HG02840 (cell line): ENCODE measurements around the gene LMOD1.

ENCODE experiments used
- ATAC-seq: cut with Tn5 transposase; IDR thresholded peaks from one replicate; pipeline ENCODE4 v1.9.1; 2021; ENCODE audit warnings: mild to moderate bottlenecking, moderate library complexity, moderate number of reproducible peaks; ENCODE audit not compliant: unreplicated experiment, low FRiP score

The LMOD1 gene

DNA sequence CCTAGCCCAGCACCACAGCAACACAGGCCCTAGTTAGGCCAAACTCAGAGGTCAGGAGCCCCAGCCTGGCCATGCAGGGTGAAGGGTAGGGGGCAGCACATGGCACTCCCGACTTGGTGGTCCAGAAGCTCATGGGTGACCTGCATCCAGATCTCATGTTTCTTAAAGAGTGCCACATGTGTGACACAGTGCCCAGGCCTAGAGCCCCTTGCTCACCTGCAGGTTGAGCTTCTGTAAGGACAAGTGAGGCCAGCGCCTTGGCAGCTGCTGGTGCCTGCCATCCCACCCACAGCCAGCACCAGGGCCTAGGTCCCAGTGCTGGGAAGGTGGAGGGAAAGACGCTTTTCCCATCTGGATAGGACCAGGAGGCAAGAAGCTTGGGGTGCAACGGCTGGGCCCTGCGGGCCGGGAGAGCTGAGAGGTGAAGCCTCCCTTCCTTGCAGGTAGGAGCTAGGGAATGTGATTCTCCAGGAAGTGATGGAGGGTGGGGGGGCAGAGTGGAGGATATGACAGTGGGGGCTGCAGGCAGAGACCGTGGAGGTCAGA, 51.2 kb downstream of the LMOD1 start:
- no peak for ATAC-seq

- no peak for ATAC-seq
Measured at GRCh38 chr1:201894343-201895119, 51.8 kb downstream of the LMOD1 start.

- no peak for ATAC-seq
Measured at GRCh38 chr1:201893431-201893830, 52.9 kb downstream of the LMOD1 start.

- ATAC-seq, result no peak
Measured at GRCh38 chr1:201892211-201892610, 54.1 kb downstream of the LMOD1 start.

DNA sequence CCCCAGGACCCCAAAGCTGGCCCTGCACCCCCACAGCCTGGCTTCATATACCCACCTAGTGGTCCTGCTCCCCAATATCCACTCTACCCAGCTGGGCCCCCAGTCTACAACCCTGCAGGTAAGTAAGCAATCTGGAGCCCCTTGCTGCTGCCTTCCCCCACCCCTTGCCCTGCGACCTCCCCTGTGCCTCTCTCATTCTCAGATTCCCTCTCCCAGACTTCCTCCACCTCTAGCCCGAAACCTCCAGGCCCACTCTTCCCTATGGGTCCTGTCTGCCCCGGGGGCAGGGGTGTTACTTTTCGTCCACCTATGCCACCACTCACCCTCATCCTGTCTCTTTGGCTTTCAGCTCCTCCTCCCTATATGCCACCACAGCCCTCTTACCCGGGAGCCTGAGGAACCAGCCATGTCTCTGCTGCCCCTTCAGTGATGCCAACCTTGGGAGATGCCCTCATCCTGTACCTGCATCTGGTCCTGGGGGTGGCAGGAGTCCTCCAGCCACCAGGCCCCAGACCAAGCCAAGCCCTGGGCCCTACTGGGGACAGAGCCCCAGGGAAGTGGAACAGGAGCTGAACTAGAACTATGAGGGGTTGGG, 54.8 kb downstream of the LMOD1 start:
- no peak for ATAC-seq

DNA sequence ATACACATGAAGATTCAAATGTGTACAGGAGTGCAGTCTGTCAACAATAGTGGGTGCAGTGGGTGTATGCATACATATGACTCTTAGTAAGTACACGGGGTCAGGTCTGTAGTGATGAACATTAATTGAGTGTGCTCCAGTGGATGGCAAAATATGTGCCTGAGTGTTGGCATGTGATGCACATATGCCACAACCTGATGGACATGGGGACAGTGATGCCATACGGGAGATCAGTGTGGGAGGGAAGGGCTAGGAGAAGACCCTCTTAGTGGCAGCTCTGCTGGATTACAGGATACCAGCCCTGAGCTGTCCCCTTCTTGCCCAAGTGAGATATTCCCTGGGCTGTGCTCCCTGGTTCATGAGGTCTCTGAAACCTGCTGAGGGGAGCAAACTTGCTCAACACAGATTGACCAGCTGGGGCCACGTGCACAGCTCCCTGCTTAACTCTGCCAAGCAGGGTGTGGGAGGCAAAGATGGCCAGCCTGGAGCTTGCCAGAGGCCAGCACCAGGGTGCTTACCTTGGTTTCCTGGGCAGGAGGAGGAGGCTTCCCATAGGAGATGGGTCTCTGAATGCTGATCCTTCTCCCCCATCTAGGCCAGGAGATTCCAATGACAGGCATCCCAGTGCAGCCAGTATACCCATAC, 55.4 kb downstream of the LMOD1 start:
- no peak for ATAC-seq

DNA sequence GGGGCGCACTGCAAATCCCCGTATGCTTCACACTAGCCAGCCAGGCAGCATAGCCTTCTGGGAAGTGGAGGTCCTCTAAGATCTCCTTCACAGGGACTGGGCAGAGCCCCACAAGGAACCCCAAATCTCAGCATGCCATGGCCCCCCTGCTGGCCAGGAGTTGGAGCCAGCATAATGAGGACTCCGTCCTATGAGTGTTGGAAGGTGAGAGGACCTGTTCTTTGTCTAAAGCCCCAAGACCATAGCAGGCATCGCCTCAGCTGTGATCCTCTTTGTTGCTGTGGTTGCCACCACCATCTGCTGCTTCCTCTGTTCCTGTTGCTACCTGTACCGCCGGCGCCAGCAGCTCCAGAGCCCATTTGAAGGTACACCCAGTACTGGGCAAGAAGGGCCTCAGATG, 56.1 kb downstream of the LMOD1 start:
- ATAC-seq, result no peak

DNA sequence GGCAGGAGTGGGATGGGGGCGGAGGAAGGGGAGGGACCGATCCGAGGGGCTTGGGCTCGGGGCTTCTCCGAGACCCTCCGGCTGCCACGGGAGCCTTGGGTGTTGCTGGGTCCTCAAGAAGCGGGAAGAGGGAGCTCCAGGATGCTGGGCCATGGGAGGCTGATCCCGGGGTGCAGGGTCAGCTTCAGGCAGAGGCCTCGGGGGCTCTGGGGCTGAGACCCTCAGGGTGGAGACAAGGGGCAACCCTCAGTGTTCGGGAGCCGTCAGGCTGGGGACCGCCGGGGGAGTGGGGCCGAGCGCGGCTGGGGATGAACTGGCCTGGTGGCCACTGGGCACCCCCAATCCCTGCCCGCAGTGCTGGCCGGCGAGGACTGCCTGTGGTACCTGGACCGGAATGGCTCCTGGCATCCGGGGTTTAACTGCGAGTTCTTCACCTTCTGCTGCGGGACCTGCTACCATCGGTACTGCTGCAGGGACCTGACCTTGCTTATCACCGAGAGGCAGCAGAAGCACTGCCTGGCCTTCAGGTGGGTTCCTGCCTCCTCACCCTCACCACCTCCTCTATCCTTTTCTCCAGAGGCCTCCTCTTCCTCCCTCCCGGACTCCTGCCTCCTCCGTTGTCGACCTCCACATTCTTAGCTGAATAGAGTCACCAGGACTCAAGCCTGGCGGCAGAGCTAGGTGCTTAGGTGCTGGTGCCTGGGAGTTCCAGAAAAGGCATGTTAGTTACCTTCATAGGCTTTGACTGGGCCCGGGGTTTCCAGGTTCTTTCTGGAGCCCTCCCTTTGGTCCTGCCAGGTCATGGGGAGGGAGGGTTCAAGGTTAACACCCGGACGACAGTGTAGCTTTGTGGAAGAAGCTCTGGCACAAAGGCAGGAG, 57.0 kb downstream of the LMOD1 start:
- no peak for ATAC-seq

DNA sequence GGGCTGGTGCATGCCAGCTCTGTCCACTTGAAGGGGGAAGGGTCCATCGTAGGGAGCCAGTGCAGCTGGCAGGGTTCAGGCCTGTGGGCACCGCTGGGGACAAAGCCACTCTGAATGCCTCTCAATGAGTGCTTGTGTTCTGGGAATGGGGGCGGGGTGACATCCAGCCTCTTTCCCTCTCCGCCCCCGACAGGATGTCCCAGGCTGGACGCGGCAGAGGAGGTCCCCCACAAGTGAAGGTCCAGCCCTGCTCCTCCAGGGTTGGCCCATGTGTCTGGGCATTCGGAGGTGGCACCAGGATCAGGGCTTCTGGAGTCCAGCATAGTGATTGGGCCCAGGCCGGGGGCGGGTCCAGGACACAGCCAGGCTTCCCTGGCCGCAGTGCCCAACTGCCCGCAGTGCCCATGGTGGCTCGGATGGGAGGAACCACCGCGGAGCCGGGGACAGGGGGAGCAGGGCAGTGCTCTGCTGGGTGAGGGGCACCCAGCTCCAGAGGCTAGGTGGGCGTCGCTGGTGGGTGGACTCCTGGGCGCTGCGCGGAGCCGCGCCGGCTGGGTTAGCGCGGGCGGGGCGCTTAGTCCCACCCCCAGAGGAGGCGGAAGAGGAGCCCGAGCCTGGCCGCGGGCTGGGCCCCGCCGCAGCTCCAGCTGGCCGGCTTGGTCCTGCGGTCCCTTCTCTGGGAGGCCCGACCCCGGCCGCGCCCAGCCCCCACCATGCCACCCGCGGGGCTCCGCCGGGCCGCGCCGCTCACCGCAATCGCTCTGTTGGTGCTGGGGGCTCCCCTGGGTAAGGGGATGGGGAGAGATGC, 57.9 kb downstream of the LMOD1 start, which contains the start of gene SHISA4:
SHISA4 (plus strand) TSS at position 617 of the 808 bp plus-strand sequence; CDS start at position 714, 97 bp downstream.
- ATAC-seq, result no peak

GRCh38 chr1:201887116-201887866, 59.1 kb downstream of the LMOD1 start:
- ATAC-seq, result no peak

- ATAC-seq, result no peak
Measured at GRCh38 chr1:201886103-201886885, 60.1 kb downstream of the LMOD1 start.

DNA sequence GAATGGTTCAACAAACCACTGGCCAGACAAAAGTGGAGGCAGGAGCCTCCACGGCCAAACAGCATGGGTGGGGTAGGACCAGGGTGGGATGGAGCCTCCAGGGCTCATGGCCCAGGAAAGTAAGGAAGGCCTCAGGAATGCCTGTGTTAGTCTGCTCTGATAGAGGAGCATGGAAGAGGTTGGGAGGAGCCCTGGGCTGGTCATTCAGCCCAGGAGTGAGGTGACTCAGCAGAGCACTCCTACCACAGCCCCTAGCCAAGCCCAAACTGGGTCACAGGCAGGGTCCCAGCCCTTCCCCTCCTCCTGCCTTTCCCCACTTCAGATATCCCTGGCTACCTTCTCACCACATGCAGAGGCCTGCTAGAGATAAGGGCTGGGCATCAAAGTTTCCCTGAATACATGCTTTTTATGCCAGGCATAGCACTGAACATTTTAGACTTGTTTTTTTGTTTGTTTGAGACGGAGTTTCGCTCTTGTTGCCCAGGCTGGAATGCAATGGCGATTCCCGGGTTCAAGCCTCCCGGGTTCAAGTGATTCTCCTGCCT, 60.7 kb downstream of the LMOD1 start:
- no peak for ATAC-seq

DNA sequence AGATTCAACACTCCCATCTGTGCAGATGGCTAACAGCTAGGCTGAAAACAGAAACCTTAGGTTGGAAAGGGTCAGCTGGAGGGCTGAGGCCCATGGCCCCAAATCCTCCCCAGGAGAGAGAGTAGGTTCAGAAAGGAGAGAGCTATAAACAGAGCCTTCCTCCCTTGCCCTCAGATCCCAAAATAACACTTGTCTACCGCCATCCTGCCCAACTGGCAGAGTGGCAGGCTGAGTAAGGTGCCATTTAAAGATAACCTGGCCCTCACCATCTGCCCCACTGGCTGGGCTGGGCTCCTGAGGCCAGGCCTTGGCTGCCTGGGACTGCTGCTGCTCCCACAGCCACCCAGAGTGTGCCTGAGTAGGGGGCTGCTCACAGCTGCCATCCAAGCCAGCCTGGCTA, 61.9 kb downstream of the LMOD1 start:
- ATAC-seq, result no peak

GRCh38 chr1:201883786-201884185, 62.6 kb downstream of the LMOD1 start:
- ATAC-seq, result no peak

- no peak for ATAC-seq
Measured at GRCh38 chr1:201883266-201883665, 63.1 kb downstream of the LMOD1 start.

GRCh38 chr1:201882665-201883132, 63.6 kb downstream of the LMOD1 start:
- ATAC-seq, result no peak

DNA sequence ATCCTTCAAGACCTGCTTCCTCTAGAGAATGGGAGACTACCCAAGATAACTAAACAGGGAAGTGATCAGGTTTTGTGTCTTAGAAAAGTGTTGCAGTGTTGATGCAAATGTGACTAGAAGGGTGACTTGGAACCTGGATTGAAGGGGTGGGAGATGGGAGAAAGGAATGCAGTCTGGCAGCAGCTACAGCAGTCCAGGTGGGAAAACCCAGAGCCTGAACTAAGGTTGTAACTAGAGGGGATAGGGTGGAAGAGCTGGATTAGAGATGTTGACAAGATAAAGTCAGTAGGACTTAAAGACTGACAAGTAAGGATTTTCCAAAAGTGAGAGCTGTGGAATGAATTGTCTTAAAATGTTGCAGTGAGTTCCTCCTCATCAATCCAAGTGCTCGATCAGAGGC, 64.7 kb downstream of the LMOD1 start:
- no peak for ATAC-seq
